ENCODE results near the gene SOCS6. TPM values are rescaled to one million over a fixed set of nuclear protein-coding genes. Genes with fewer than 3 reads are reported as not detected.

The SOCS6 gene
- total RNA-seq, 3 donors from 2014 or later (not counting 1 experiment from before 2014, with no cell fraction given), result 2.5 to 8.1 (median 4.7) TPM

DNA sequence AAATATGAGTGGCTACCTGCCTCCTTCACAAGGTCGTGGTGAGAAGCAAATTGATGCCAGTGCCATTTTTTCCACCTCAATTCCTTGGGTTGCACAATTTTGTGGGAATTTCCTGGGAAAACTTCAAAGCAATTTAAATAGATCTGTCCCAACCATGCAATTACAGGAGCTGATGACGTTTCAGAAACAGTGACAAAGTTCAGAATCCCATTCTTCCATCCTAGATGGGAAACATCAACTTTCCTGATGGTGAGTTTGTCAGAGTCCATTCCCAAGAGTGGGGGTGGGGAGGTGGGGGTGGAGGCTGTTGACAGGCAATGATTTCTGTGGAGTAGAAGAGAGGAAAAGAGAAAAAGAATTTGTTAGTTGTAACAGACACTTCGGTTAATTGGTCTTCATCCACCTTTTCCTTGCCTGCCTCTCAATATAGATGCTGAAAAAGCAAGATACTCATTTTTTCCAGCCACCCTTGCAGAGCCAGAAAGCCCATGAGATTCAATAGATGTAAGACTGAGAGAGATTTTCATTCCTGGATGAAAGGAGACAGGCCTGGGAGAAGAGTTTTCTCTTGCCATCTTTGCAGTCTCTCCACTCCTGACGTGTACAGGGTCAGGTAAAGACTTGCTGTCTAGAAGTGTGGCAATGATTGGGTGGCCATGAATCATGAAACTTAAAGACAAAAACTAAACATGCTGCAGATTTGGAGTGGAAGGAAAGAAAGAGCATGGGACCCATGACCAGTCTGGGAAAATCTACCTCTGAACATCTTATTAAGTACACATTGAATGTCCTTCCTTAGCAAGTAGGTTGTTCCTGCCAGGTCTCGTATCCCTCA lies 47.3 kb downstream of the SOCS6 start:
- no peak overlapping the region for H3K4me3 Mint-ChIP-seq
- TF ChIP-seq, protein P1, sequence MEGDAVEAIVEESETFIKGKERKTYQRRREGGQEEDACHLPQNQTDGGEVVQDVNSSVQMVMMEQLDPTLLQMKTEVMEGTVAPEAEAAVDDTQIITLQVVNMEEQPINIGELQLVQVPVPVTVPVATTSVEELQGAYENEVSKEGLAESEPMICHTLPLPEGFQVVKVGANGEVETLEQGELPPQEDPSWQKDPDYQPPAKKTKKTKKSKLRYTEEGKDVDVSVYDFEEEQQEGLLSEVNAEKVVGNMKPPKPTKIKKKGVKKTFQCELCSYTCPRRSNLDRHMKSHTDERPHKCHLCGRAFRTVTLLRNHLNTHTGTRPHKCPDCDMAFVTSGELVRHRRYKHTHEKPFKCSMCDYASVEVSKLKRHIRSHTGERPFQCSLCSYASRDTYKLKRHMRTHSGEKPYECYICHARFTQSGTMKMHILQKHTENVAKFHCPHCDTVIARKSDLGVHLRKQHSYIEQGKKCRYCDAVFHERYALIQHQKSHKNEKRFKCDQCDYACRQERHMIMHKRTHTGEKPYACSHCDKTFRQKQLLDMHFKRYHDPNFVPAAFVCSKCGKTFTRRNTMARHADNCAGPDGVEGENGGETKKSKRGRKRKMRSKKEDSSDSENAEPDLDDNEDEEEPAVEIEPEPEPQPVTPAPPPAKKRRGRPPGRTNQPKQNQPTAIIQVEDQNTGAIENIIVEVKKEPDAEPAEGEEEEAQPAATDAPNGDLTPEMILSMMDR (IDR thresholded peaks at IDR 0.05), result no peak
- H3K36me3 ChIP-seq (ENCODE audit: control insufficient read depth, insufficient read depth, low read length), result no peaks in the 10 kb centered on the region
- DNase-seq (no peak), ATAC-seq (no peak)
- H3K27ac ChIP-seq (ENCODE audit: low read length), result no peak overlapping the region
- H3K9me3 Mint-ChIP-seq, result no peaks in the 10 kb centered on the region
- no peaks in the 10 kb centered on the region for H3K36me3 Mint-ChIP-seq
- H3K27me3 Mint-ChIP-seq (ENCODE audit: low read depth in 2 of 2), result no peaks in the 10 kb centered on the region
- H3K4me3 ChIP-seq (ENCODE audit: low read length), result no peak overlapping the region
- 71% methylated on average over 4 of the region's 5 CpGs for WGBS (ENCODE audit: insufficient coverage)
- H3K4me1 Mint-ChIP-seq, result no peaks in the 10 kb centered on the region
- intact Hi-C loops (cut with micrococcal nuclease), result no loop called here
- H3K4me1 ChIP-seq (ENCODE audit: control insufficient read depth, insufficient read depth, low read length), result no peaks in the 10 kb centered on the region
- no peaks in the 10 kb centered on the region for H3K27me3 ChIP-seq (ENCODE audit: control insufficient read depth, insufficient read depth, low read length)
- no peak overlapping the region for H3K27ac Mint-ChIP-seq
- peaks cover 3% of the 10 kb centered on the region for H3K9me3 ChIP-seq (ENCODE audit: control insufficient read depth, insufficient read depth, low read length)

GRCh38 chr18:70337139-70337972 lies 48.5 kb downstream of the SOCS6 start:
- Histone ChIP-seq H3K36me3 (ENCODE audit: control insufficient read depth, insufficient read depth, low read length) (no peaks in the 10 kb centered on the region), H3K4me1 (ENCODE audit: control insufficient read depth, insufficient read depth, low read length) (no peaks in the 10 kb centered on the region), H3K27me3 (ENCODE audit: control insufficient read depth, insufficient read depth, low read length) (no peaks in the 10 kb centered on the region), H3K9me3 (ENCODE audit: control insufficient read depth, insufficient read depth, low read length) (peaks cover 3% of the 10 kb centered on the region), H3K4me3 (ENCODE audit: low read length) (no peak overlapping the region), H3K27ac (ENCODE audit: low read length) (no peak overlapping the region)
- intact Hi-C loops (cut with micrococcal nuclease), result no loop called here
- H3K4me3 Mint-ChIP-seq, result no peak overlapping the region
- H3K27me3 Mint-ChIP-seq (ENCODE audit: low read depth in 2 of 2), result no peaks in the 10 kb centered on the region
- no peak overlapping the region for H3K27ac Mint-ChIP-seq
- no peaks in the 10 kb centered on the region for H3K36me3 Mint-ChIP-seq
- no peaks in the 10 kb centered on the region for H3K9me3 Mint-ChIP-seq
- DNase-seq (no peak), ATAC-seq (no peak)
- 90% methylated on average over 3 of the region's 4 CpGs for WGBS (ENCODE audit: insufficient coverage)
- no peaks in the 10 kb centered on the region for H3K4me1 Mint-ChIP-seq
- TF ChIP-seq, protein P1 (IDR thresholded peaks at IDR 0.05), result no peak

DNA sequence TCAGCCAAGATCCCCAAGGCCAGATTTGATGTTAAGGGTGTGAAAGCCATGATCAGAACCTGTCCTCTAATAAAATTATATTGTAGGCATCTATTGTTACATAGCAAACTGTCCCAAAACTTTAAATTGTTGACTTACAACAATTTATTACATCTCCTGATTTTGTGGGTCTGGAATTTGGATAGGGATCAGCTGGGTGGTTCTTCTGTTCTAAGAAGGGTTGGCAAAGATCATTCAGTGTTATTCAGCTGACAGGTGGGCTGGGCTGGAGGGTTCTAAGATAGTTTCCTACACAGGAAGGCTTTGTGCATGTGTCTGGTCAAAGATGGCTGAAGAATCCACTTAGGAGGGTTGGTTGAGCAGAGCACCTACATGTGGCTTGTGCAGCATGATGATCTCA lies 50.0 kb downstream of the SOCS6 start:
- ATAC-seq (no peak), DNase-seq (no peak)
- Histone ChIP-seq H3K27me3 (ENCODE audit: control insufficient read depth, insufficient read depth, low read length) (no peaks in the 10 kb centered on the region), H3K9me3 (ENCODE audit: control insufficient read depth, insufficient read depth, low read length) (peaks cover 3% of the 10 kb centered on the region), H3K4me3 (ENCODE audit: low read length) (no peak overlapping the region), H3K36me3 (ENCODE audit: control insufficient read depth, insufficient read depth, low read length) (no peaks in the 10 kb centered on the region), H3K27ac (ENCODE audit: low read length) (no peak overlapping the region), H3K4me1 (ENCODE audit: control insufficient read depth, insufficient read depth, low read length) (no peaks in the 10 kb centered on the region)
- Mint-ChIP-seq H3K36me3 (no peaks in the 10 kb centered on the region), H3K4me3 (no peak overlapping the region), H3K27me3 (ENCODE audit: low read depth in 2 of 2) (no peaks in the 10 kb centered on the region), H3K27ac (no peak overlapping the region), H3K4me1 (no peaks in the 10 kb centered on the region), H3K9me3 (no peaks in the 10 kb centered on the region)
- intact Hi-C loops (cut with micrococcal nuclease), result no loop called here
- TF ChIP-seq, protein P1 (IDR thresholded peaks at IDR 0.05), result no peak

All from natural killer cell (primary cell).